ENCODE measurements around the gene FKBP1A. TPM values are rescaled to one million over a fixed set of nuclear protein-coding genes. Genes with fewer than 3 reads are reported as not detected.

The FKBP1A gene
- total and polyA plus RNA-seq, 2 donors (not counting 3 experiments of a cell fraction or from before 2014, with no cell fraction given), result 968 to 1,972 TPM

DNA sequence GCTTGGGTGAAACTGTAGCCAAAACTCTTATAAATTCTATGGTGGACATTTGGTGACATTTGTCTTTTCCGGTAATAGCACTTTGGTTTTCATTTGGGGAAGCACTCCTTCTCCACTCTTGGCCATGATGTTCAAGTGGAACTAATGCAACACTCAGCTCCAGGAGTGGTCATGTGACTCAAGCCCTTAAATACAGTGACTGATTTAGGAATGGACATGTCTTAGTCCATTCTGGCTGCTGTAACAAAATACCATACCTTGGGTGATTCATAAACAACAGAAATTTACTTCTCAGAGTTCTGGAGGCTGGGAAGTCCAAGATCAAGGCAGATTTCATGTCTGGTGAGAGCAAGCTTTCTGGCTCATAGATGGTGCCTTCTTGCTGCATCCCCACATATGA lies 10.8 kb upstream of the FKBP1A start:
- Histone ChIP-seq H3K4me3 (replicated peaks in 1 of 3; ENCODE audit: insufficient read depth in 1 of 3, low read depth in 1 of 3, low read length in 3 of 3) (no peak overlapping the region), H3K36me3 (ENCODE audit: control insufficient read depth in 2 of 2, extremely low read depth in 1 of 2, insufficient read depth in 2 of 2, low read length in 2 of 2) (no peaks in the 10 kb centered on the region), H3K9me3 (replicated peaks; ENCODE audit: control insufficient read depth, insufficient read depth, low read length) (no peaks in the 10 kb centered on the region), H3K9me1 (replicated peaks; ENCODE audit: control insufficient read depth, extremely low read depth, insufficient read depth, low read length) (no peaks in the 10 kb centered on the region), H3K9ac (replicated peaks; ENCODE audit: extremely low read depth, insufficient read depth, low read length) (no peak overlapping the region), H3K79me2 (ENCODE audit: control insufficient read depth, insufficient read depth, low read length) (no peaks in the 10 kb centered on the region), H3K27ac (ENCODE audit: insufficient read depth, low read depth, low read length) (no peak overlapping the region), H3K4me1 (ENCODE audit: control insufficient read depth, extremely low read depth, insufficient read depth, low read length) (peaks cover 24% of the 10 kb centered on the region), H2AFZ (ENCODE audit: low read depth, low read length) (no peak overlapping the region), H3K4me2 (ENCODE audit: insufficient read depth, low read length) (no peak overlapping the region), H3K27me3 (ENCODE audit: control insufficient read depth in 2 of 2, insufficient read depth in 2 of 2, low read length in 2 of 2) (no peaks in the 10 kb centered on the region), H4K20me1 (replicated peaks; ENCODE audit: control insufficient read depth, extremely low read depth, insufficient read depth, low read length) (no peaks in the 10 kb centered on the region)
- DNase-seq (ENCODE audit: low read depth, low spot score) (no peak), FAIRE-seq (no peak)
- ChIA-PET CTCF (no interaction called here), POLR2A (no interaction called here)
- no TSS peak for BruUV-seq (replicated peaks)
- intact Hi-C loops (cut with micrococcal nuclease), result no loop called here
- dilution Hi-C loops (cut with MboI; ENCODE audit: extremely low pct_ligation_motif_present, low sequenced_read_pairs), result no loop called here
- TF ChIP-seq POLR2A (IDR thresholded peaks at IDR 0.05; ENCODE audit: low read depth, low read length) (no peak), MYC (IDR thresholded peaks at IDR 0.05; ENCODE audit: low read depth, low read length) (no peak), GATA2 (IDR thresholded peaks at IDR 0.05; ENCODE audit: insufficient read depth, insufficient read length, low read depth, low read length) (no peak), JUN (IDR thresholded peaks at IDR 0.05; ENCODE audit: borderline replicate concordance, insufficient read depth, insufficient read length, low read depth) (no peak), POLR2AphosphoS5 (IDR thresholded peaks at IDR 0.05; ENCODE audit: insufficient read depth, low read depth, low read length) (no peak), EZH2 (IDR thresholded peaks at IDR 0.05; ENCODE audit: borderline replicate concordance, low read depth, low read length, severe bottlenecking) (no peak), MAX (IDR thresholded peaks at IDR 0.05; ENCODE audit: insufficient read depth, insufficient read length) (no peak), FOS (IDR thresholded peaks at IDR 0.05; ENCODE audit: borderline replicate concordance, insufficient read depth, low read length) (no peak)
- TF ChIP-seq, protein P1, sequence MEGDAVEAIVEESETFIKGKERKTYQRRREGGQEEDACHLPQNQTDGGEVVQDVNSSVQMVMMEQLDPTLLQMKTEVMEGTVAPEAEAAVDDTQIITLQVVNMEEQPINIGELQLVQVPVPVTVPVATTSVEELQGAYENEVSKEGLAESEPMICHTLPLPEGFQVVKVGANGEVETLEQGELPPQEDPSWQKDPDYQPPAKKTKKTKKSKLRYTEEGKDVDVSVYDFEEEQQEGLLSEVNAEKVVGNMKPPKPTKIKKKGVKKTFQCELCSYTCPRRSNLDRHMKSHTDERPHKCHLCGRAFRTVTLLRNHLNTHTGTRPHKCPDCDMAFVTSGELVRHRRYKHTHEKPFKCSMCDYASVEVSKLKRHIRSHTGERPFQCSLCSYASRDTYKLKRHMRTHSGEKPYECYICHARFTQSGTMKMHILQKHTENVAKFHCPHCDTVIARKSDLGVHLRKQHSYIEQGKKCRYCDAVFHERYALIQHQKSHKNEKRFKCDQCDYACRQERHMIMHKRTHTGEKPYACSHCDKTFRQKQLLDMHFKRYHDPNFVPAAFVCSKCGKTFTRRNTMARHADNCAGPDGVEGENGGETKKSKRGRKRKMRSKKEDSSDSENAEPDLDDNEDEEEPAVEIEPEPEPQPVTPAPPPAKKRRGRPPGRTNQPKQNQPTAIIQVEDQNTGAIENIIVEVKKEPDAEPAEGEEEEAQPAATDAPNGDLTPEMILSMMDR (IDR thresholded peaks at IDR 0.05; ENCODE audit: extremely low read depth in 1 of 2, insufficient read depth in 1 of 2, low read depth in 1 of 2, low read length in 2 of 2), result no peak

Measured in endothelial cell of umbilical vein (primary cell).